ENCODE results near the gene KCNN4. TPM values are rescaled to one million over a fixed set of nuclear protein-coding genes. Genes with fewer than 3 reads are reported as not detected.

Gene KCNN4
- total RNA-seq, 1 experiment from 2014 or later = 0.26 TPM

- no peak overlapping the region for H3T11ph ChIP-seq (ENCODE audit: low read length)
- peaks cover 13 to 21% of the 10 kb centered on the region in 2 experiments for H3K4me1 Mint-ChIP-seq
- no peak overlapping the region for H4K5ac ChIP-seq (ENCODE audit: insufficient read length, low read depth, low read length)
- no peak for DNase-seq
- no peak overlapping the region for H3K4me2 ChIP-seq (ENCODE audit: insufficient read depth, insufficient read length, low read length)
- H3K27me3 ChIP-seq (ENCODE audit: insufficient read depth, low read length) = no peaks in the 10 kb centered on the region
- no peak overlapping the region for H2AFZ ChIP-seq (ENCODE audit: low read length)
- H2BK120ac ChIP-seq (ENCODE audit: low read depth, low read length, poor library complexity, severe bottlenecking) = no peak overlapping the region
- H3K18ac ChIP-seq (ENCODE audit: insufficient read length, low read depth, low read length) = no peak overlapping the region
- no peak overlapping the region for H2BK15ac ChIP-seq (ENCODE audit: low read depth, low read length)
- no peak overlapping the region for H2AK5ac ChIP-seq (ENCODE audit: insufficient read length, low read length)
- no peak overlapping the region for H4K8ac ChIP-seq (replicated peaks; ENCODE audit: insufficient read length, low read depth, low read length)
- H2BK5ac ChIP-seq (ENCODE audit: insufficient read length, low read length) = no peak overlapping the region
- H4K20me1 ChIP-seq (ENCODE audit: control insufficient read depth, insufficient read depth, insufficient read length) = no peaks in the 10 kb centered on the region
- H3K27me3 Mint-ChIP-seq (ENCODE audit: low read depth) = peaks cover 12% of the 10 kb centered on the region; the same call in 1 of the 2 replicates
- no peaks in the 10 kb centered on the region for H3K9me3 ChIP-seq (ENCODE audit: control insufficient read depth, low read depth, low read length)
- TF ChIP-seq, protein P1, sequence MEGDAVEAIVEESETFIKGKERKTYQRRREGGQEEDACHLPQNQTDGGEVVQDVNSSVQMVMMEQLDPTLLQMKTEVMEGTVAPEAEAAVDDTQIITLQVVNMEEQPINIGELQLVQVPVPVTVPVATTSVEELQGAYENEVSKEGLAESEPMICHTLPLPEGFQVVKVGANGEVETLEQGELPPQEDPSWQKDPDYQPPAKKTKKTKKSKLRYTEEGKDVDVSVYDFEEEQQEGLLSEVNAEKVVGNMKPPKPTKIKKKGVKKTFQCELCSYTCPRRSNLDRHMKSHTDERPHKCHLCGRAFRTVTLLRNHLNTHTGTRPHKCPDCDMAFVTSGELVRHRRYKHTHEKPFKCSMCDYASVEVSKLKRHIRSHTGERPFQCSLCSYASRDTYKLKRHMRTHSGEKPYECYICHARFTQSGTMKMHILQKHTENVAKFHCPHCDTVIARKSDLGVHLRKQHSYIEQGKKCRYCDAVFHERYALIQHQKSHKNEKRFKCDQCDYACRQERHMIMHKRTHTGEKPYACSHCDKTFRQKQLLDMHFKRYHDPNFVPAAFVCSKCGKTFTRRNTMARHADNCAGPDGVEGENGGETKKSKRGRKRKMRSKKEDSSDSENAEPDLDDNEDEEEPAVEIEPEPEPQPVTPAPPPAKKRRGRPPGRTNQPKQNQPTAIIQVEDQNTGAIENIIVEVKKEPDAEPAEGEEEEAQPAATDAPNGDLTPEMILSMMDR (conservative IDR thresholded peaks at IDR 0.05) = no peak
- H3K23ac ChIP-seq (ENCODE audit: insufficient read length, low read depth, low read length) = no peak overlapping the region
- no peak overlapping the region for H3K9ac ChIP-seq (ENCODE audit: extremely low read depth, insufficient read length, low read length)
- H3K9me3 Mint-ChIP-seq = no peaks in the 10 kb centered on the region; a peak in 1 of 5 replicates
- H2BK20ac ChIP-seq (ENCODE audit: low read depth, low read length, poor library complexity, severe bottlenecking) = no peak overlapping the region
- no peak overlapping the region for H3K14ac ChIP-seq (ENCODE audit: insufficient read depth, low read length)
- no peaks in the 10 kb centered on the region for H3K23me2 ChIP-seq (ENCODE audit: insufficient read length, low read depth, low read length, poor library complexity, severe bottlenecking)
- H3K56ac ChIP-seq (ENCODE audit: insufficient read length, low read depth, low read length) = no peak overlapping the region
- H3K4ac ChIP-seq (ENCODE audit: low read depth, low read length) = no peak overlapping the region
- no peak overlapping the region for H3K27ac ChIP-seq (ENCODE audit: insufficient read length, low read depth, low read length)
- H3K79me1 ChIP-seq (ENCODE audit: insufficient read depth, low read depth, low read length, poor library complexity, severe bottlenecking) = no peaks in the 10 kb centered on the region
- no peak overlapping the region for H3K27ac Mint-ChIP-seq
- no peaks in the 10 kb centered on the region; a peak in 1 of 7 replicates for H3K36me3 Mint-ChIP-seq (ENCODE audit: insufficient read depth in 1 of 3, low read depth in 3 of 3)
- no CpG with 5 or more reads among the region's 8 CpGs for WGBS (ENCODE audit: extremely low coverage, insufficient read length, low lambda C conversion rate)
- H3K4me3 Mint-ChIP-seq = no peak overlapping the region; a peak in 1 of 5 replicates
- H3K4me1 ChIP-seq (ENCODE audit: insufficient read depth, low read length) = no peaks in the 10 kb centered on the region
- H3K79me2 ChIP-seq (ENCODE audit: insufficient read depth, low read length) = no peaks in the 10 kb centered on the region
- no peak overlapping the region for H2BK12ac ChIP-seq (ENCODE audit: insufficient read length, low read depth, low read length)
- H4K91ac ChIP-seq (ENCODE audit: insufficient read length, low read depth, low read length) = no peak overlapping the region
Measured at GRCh38 chr19:43783636-43784035, 2.9 kb upstream of the KCNN4 start.
